Tongue (tissue), 2 donors: Measurements from ENCODE around the gene RUNX1. TPM values are rescaled to one million over a fixed set of nuclear protein-coding genes. Genes with fewer than 3 reads are reported as not detected.
"Not testable (repeated sequence)": the region's sequence is repeated elsewhere in the genome, so short reads cannot be mapped to it uniquely, and the experiment has no call there.

Source experiments
- DNase-seq: peaks from one replicate; pipeline ENCODE4 v3.0.0-alpha.2; 2015
- total RNA-seq: library from RNA; depleted of rRNA; stranded (reverse); fragments of >200 nt; gene quantifications from one replicate; pipeline ENCODE4 v1.2.3, GENCODE V29; 2014

The RUNX1 gene
- total RNA-seq, 1 donor from 2014 or later, result 12.6 TPM

GRCh38 chr21:34804584-34804983, 244.5 kb downstream of the RUNX1 start:
- not testable (repeated sequence) for DNase-seq

- DNase-seq, result no peak
These were observed 245.2 kb downstream of the RUNX1 start for GRCh38 chr21:34803782-34804370.

GRCh38 chr21:34802180-34802899, 246.8 kb downstream of the RUNX1 start:
- DNase-seq, result no peak

GRCh38 chr21:34801519-34802132, 247.5 kb downstream of the RUNX1 start:
- no peak for DNase-seq

GRCh38 chr21:34800797-34801518, 248.1 kb downstream of the RUNX1 start:
- DNase-seq, result no peak

GRCh38 chr21:34799092-34799491, 250.0 kb downstream of the RUNX1 start:
- no peak for DNase-seq

- no peak for DNase-seq
These were observed 251.1 kb downstream of the RUNX1 start for GRCh38 chr21:34797921-34798535.

GRCh38 chr21:34797201-34797525, 251.9 kb downstream of the RUNX1 start:
- DNase-seq, result no peak

- DNase-seq, result peak; percentile 69
These were observed 252.4 kb downstream of the RUNX1 start for GRCh38 chr21:34796518-34797200.

- peak; percentile 62 for DNase-seq
These were observed 253.4 kb downstream of the RUNX1 start for GRCh38 chr21:34795548-34796180.

GRCh38 chr21:34795175-34795547, 253.9 kb downstream of the RUNX1 start:
- DNase-seq, result peak; percentile 68

- no peak for DNase-seq
These were observed 254.4 kb downstream of the RUNX1 start for GRCh38 chr21:34794686-34795085.

GRCh38 chr21:34793471-34793870, 255.6 kb downstream of the RUNX1 start:
- no peak for DNase-seq

GRCh38 chr21:34792504-34793089, 256.5 kb downstream of the RUNX1 start:
- no peak for DNase-seq

GRCh38 chr21:34791776-34792503, 257.2 kb downstream of the RUNX1 start:
- no peak for DNase-seq

- DNase-seq, result no peak
These were observed 258.3 kb downstream of the RUNX1 start for GRCh38 chr21:34790834-34791233.

GRCh38 chr21:34790341-34790740, 258.8 kb downstream of the RUNX1 start:
- no peak for DNase-seq

GRCh38 chr21:34788879-34789278, 260.2 kb downstream of the RUNX1 start:
- no peak for DNase-seq

GRCh38 chr21:34783815-34784214, 265.3 kb downstream of the RUNX1 start:
- no peak for DNase-seq
